IMR-90 (cell line): ENCODE measurements around the gene TLNRD1. TPM values are rescaled to one million over a fixed set of nuclear protein-coding genes. Genes with fewer than 3 reads are reported as not detected.

Experiments
- ATAC-seq: fragments of 200-7000 bp; cut with Tn5 transposase; 2 replicates; pipeline ENCODE4 v1.9.1; 2020; ENCODE audit warnings: low read depth, mild to moderate bottlenecking, moderate library complexity
- BruUV-seq: library from RNA; stranded (reverse); fragments of 400-500 nt; replicated peaks from 2 replicates; lab custom pipeline; 2021; lab: Mats Ljungman, UMichigan
- CTCF ChIA-PET: fragments of 300-600 bp; formaldehyde crosslinking; extraction: SDS; loops from one replicate; lab custom pipeline; 2021; ENCODE audit warnings: antibody characterized with exemption; lab: Yijun Ruan, JAX
- POLR2A ChIA-PET: fragments of 300-600 bp; sonication (Branson Sonifier 250); formaldehyde crosslinking; loops from one replicate; lab custom pipeline; 2022; ENCODE audit warnings: antibody characterized with exemption; ENCODE audit not compliant: unreplicated experiment; lab: Charles Lee
- DNase-seq: peaks from one replicate; pipeline ENCODE4 v3.0.0; 2013
- H2AFZ ChIP-seq: replicated peaks from 2 replicates; pipeline ENCODE3; 2013; ENCODE audit warnings: low read length, mild to moderate bottlenecking; ENCODE audit not compliant: poor library complexity
- H2AK5ac ChIP-seq: 2 replicates; pipeline ENCODE4 v1.6.1; 2013; ENCODE audit warnings: low read depth, low read length, inconsistent platforms
- H2AK9ac ChIP-seq: replicated peaks from 2 replicates; pipeline ENCODE3; 2013; ENCODE audit warnings: mild to moderate bottlenecking, low read depth, low read length, moderate library complexity; ENCODE audit not compliant: poor library complexity
- H2BK120ac ChIP-seq: 2 replicates; pipeline ENCODE4 v1.6.1; 2013; ENCODE audit warnings: low read depth, low read length, inconsistent platforms
- H2BK15ac ChIP-seq: 3 replicates; pipeline ENCODE4 v1.6.1; 2013; ENCODE audit warnings: low read depth, low read length, inconsistent platforms
- H2BK20ac ChIP-seq: 2 replicates; pipeline ENCODE4 v1.6.1; 2013; ENCODE audit warnings: low read depth, mild to moderate bottlenecking, inconsistent platforms, low read length, moderate library complexity
- H2BK5ac ChIP-seq: 2 replicates; pipeline ENCODE4 v1.6.1; 2013; ENCODE audit warnings: mild to moderate bottlenecking, low read depth, low read length, inconsistent platforms; ENCODE audit not compliant: poor library complexity, severe bottlenecking
- H3K14ac ChIP-seq: replicated peaks from 2 replicates; pipeline ENCODE4 v1.6.1; 2013; ENCODE audit warnings: low read depth, low read length, inconsistent platforms
- H3K18ac ChIP-seq: 2 replicates; pipeline ENCODE4 v1.6.1; 2013; ENCODE audit warnings: low read depth, low read length, control low read depth
- H3K23ac ChIP-seq: 2 replicates; pipeline ENCODE4 v1.6.1; 2013; ENCODE audit warnings: low read depth, low read length, inconsistent platforms
- H3K27ac ChIP-seq: 2 replicates; pipeline ENCODE4 v1.5.1; 2013; ENCODE audit warnings: mild to moderate bottlenecking, control low read depth, low read length; ENCODE audit not compliant: insufficient read depth
- H3K27me3 ChIP-seq: 2 replicates; pipeline ENCODE4 v1.6.1; 2013; ENCODE audit warnings: low read length; ENCODE audit not compliant: control insufficient read depth, insufficient read depth
- H3K36me3 ChIP-seq: 2 replicates; pipeline ENCODE4 v1.6.1; 2013; ENCODE audit warnings: low read length, mixed read lengths; ENCODE audit not compliant: control insufficient read depth, insufficient read depth
- H3K4ac ChIP-seq: 2 replicates; pipeline ENCODE4 v1.6.1; 2013; ENCODE audit warnings: low read depth, low read length, inconsistent platforms
- H3K4me1 ChIP-seq: 2 replicates; pipeline ENCODE4 v1.6.1; 2013; ENCODE audit warnings: low read length, mixed read lengths; ENCODE audit not compliant: control insufficient read depth, insufficient read depth
- H3K4me2 ChIP-seq: 2 replicates; pipeline ENCODE4 v1.6.1; 2013; ENCODE audit warnings: low read depth, mild to moderate bottlenecking, control low read depth, low read length, moderate library complexity
- H3K4me3 ChIP-seq: 2 replicates; pipeline ENCODE4 v1.5.1; 2013; ENCODE audit warnings: low read depth, mild to moderate bottlenecking, control low read depth, low read length, moderate library complexity; ENCODE audit not compliant: insufficient read depth
- H3K56ac ChIP-seq: 2 replicates; pipeline ENCODE4 v1.6.1; 2013; ENCODE audit warnings: low read length, inconsistent platforms; ENCODE audit not compliant: insufficient read depth; ENCODE audit errors: extremely low read depth
- H3K79me1 ChIP-seq, 2 experiments: 2 replicates each; pipeline ENCODE4 v1.6.1; 2013; ENCODE audit warnings: low read length in 2 of 2, inconsistent platforms in 1 of 2, low read depth in 1 of 2
- H3K9ac ChIP-seq: 2 replicates; pipeline ENCODE4 v1.6.1; 2013; ENCODE audit warnings: low read depth, low read length, control low read depth
- H3K9me1 ChIP-seq: 2 replicates; pipeline ENCODE4 v1.6.1; 2013; ENCODE audit warnings: low read length, inconsistent platforms; ENCODE audit not compliant: insufficient read depth
- H3K9me3 ChIP-seq: 2 replicates; pipeline ENCODE4 v1.6.1; 2013; ENCODE audit warnings: low read length; ENCODE audit not compliant: control insufficient read depth, insufficient read depth
- H4K20me1 ChIP-seq: 2 replicates; pipeline ENCODE4 v1.6.1; 2013; ENCODE audit warnings: low read length, inconsistent platforms; ENCODE audit not compliant: insufficient read depth
- H4K5ac ChIP-seq: 2 replicates; pipeline ENCODE4 v1.6.1; 2013; ENCODE audit warnings: mild to moderate bottlenecking, low read depth, low read length, control low read depth
- H4K8ac ChIP-seq, 2 experiments: 2 replicates each; pipeline ENCODE4 v1.6.1; 2013; ENCODE audit warnings: low read depth in 2 of 2, low read length in 2 of 2, control low read depth in 1 of 2, inconsistent platforms in 1 of 2
- H4K91ac ChIP-seq: 2 replicates; pipeline ENCODE4 v1.6.1; 2013; ENCODE audit warnings: low read depth, low read length, inconsistent platforms; ENCODE audit not compliant: insufficient read depth
- CEBPB ChIP-seq: IDR thresholded peaks from 2 replicates; pipeline ENCODE4 v1.6.1; 2012; ENCODE audit warnings: low read depth, low read length, improper control_type of control experiment
- CHD1 ChIP-seq: IDR thresholded peaks from 2 replicates; pipeline ENCODE4 v1.6.1; 2012; ENCODE audit warnings: low read depth, low read length, improper control_type of control experiment
- MAFK ChIP-seq: IDR thresholded peaks from 2 replicates; pipeline ENCODE4 v1.6.1; 2012; ENCODE audit warnings: low read depth, low read length, improper control_type of control experiment
- MAZ ChIP-seq: IDR thresholded peaks from 2 replicates; pipeline ENCODE4 v1.6.1; 2012; ENCODE audit warnings: low read depth, mild to moderate bottlenecking, low read length, improper control_type of control experiment, moderate library complexity, borderline replicate concordance
- POLR2A ChIP-seq: IDR thresholded peaks from 2 replicates; pipeline ENCODE4 v1.6.1; 2012; ENCODE audit warnings: mild to moderate bottlenecking, low read depth, low read length
- RCOR1 ChIP-seq: IDR thresholded peaks from 2 replicates; pipeline ENCODE4 v1.6.1; 2012; ENCODE audit warnings: mild to moderate bottlenecking, low read length, improper control_type of control experiment; ENCODE audit not compliant: insufficient replicate concordance
- RFX5 ChIP-seq: IDR thresholded peaks from 2 replicates; pipeline ENCODE4 v1.8.0; 2012; ENCODE audit warnings: low read depth, mild to moderate bottlenecking, low read length, moderate library complexity
- SMC3 ChIP-seq: fragments of 150-350 bp; IDR thresholded peaks from 2 replicates; pipeline ENCODE4 v1.6.1; 2016; ENCODE audit warnings: low read depth, mild to moderate bottlenecking, antibody characterized with exemption, low read length, moderate library complexity
- WGBS, 2 experiments: methylation state at CpG; one replicate each; pipeline versions ENCODE4 v1.1.5 to v1.1.7; 2013; ENCODE audit warnings: missing lambda C conversion rate in 2 of 2; ENCODE audit not compliant: insufficient read length in 1 of 2; ENCODE audit errors: extremely low coverage in 2 of 2; 5-methylcytosine and 5-hydroxymethylcytosine counted together
- dilution Hi-C: fragments of 300-500 bp; cut with HindIII; formaldehyde crosslinking; loops from one replicate; pipeline ENCODE4 v1.14.3; 2018; ENCODE audit warnings: low sequenced_read_pairs; ENCODE audit not compliant: unreplicated experiment
- in situ Hi-C: fragments of 300-500 bp; cut with MboI; formaldehyde crosslinking; loops from 3 replicates; pipeline ENCODE4 v1.14.3; 2019; ENCODE audit warnings: low sequenced_read_pairs, inconsistent platforms, mixed read lengths
- intact Hi-C: fragments of 100-400 bp; cut with micrococcal nuclease; formaldehyde crosslinking; loops from 2 replicates; pipeline ENCODE4 v1.10.0; 2022
- polyA plus RNA-seq, 3 experiments: library from polyadenylated mRNA; depleted of rRNA; stranded (reverse); fragments of >200 nt; gene quantifications; 2 replicates each; pipeline ENCODE4 v1.2.3, GENCODE V29; 2012; ENCODE audit warnings: low replicate concordance in 1 of 3
- total RNA-seq: library from RNA; depleted of rRNA; stranded (reverse); fragments of >200 nt; gene quantifications from 2 replicates; pipeline ENCODE4 v1.2.3, GENCODE V29; 2012
- TF ChIP-seq, protein P1 (sequence below): fragments of 150-350 bp; IDR thresholded peaks from 2 replicates; pipeline ENCODE4 v1.6.1; 2017; ENCODE audit warnings: mild to moderate bottlenecking, antibody characterized with exemption, low read length, low read depth
- TF ChIP-seq, protein P2 (sequence below): conservative IDR thresholded peaks from 2 replicates; pipeline ENCODE4 v1.5.1; 2012; ENCODE audit warnings: mild to moderate bottlenecking, low read depth, low read length, improper control_type of control experiment

TLNRD1 gene
- total and polyA plus RNA-seq, 2 of the 4 experiments (the other 2 are of a cell fraction) = 2.2 to 6.8 TPM

DNA sequence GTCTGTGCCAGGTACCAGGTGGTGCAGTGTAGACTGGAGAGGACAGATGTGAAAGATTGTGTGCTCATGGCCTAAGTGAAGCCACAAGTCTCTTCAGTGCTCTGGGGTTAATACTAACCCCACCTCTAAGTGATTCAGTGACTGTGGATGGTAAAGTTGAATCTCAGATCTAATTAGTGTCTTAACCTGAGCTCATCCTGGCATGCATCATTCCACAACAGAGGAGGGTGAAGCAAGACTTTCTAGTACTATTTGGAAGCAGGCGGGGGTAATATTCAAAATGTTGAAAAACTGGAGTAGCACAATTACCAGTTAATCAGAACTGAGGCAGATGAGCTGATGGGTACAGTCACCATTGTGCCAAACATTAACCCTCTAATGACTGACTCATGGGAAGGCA lies 8.3 kb upstream of the TLNRD1 start:
- POLR2A ChIA-PET = no interaction called here
- peak overlapping the region; percentile 49 for H2AK5ac ChIP-seq
- no peak overlapping the region for H4K8ac ChIP-seq
- CTCF ChIA-PET = no interaction called here
- no peaks in the 10 kb centered on the region for H3K9me3 ChIP-seq
- no peak overlapping the region for H3K23ac ChIP-seq
- H3K9me1 ChIP-seq = peaks cover 15% of the 10 kb centered on the region
- BruUV-seq = no TSS peak
- H3K79me1 ChIP-seq = peaks cover 6 to 26% of the 10 kb centered on the region in 2 experiments
- no peak overlapping the region for H3K4ac ChIP-seq
- ATAC-seq (no peak), DNase-seq (no peak)
- H3K27me3 ChIP-seq = no peaks in the 10 kb centered on the region
- no peak overlapping the region for H3K56ac ChIP-seq
- H2AK9ac ChIP-seq = no peak overlapping the region
- peaks cover 6% of the 10 kb centered on the region for H3K4me1 ChIP-seq
- intact Hi-C loops = no loop called here
- TF ChIP-seq MAZ = no peak
- TF ChIP-seq RCOR1 = no peak
- TF ChIP-seq POLR2A = no peak
- TF ChIP-seq, protein P1, sequence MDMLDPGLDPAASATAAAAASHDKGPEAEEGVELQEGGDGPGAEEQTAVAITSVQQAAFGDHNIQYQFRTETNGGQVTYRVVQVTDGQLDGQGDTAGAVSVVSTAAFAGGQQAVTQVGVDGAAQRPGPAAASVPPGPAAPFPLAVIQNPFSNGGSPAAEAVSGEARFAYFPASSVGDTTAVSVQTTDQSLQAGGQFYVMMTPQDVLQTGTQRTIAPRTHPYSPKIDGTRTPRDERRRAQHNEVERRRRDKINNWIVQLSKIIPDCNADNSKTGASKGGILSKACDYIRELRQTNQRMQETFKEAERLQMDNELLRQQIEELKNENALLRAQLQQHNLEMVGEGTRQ = no peak
- TF ChIP-seq CHD1 = no peak
- no peak for TF ChIP-seq CEBPB
- no peak for TF ChIP-seq MAFK
- TF ChIP-seq SMC3 = no peak
- no peak for TF ChIP-seq RFX5
- TF ChIP-seq, protein P2, sequence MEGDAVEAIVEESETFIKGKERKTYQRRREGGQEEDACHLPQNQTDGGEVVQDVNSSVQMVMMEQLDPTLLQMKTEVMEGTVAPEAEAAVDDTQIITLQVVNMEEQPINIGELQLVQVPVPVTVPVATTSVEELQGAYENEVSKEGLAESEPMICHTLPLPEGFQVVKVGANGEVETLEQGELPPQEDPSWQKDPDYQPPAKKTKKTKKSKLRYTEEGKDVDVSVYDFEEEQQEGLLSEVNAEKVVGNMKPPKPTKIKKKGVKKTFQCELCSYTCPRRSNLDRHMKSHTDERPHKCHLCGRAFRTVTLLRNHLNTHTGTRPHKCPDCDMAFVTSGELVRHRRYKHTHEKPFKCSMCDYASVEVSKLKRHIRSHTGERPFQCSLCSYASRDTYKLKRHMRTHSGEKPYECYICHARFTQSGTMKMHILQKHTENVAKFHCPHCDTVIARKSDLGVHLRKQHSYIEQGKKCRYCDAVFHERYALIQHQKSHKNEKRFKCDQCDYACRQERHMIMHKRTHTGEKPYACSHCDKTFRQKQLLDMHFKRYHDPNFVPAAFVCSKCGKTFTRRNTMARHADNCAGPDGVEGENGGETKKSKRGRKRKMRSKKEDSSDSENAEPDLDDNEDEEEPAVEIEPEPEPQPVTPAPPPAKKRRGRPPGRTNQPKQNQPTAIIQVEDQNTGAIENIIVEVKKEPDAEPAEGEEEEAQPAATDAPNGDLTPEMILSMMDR = no peak
- no peak overlapping the region for H2AFZ ChIP-seq
- no peak overlapping the region for H4K91ac ChIP-seq
- 0 out of 2 replicates have a peak overlapping the region, but pooled peaks have one; percentile 20 for H3K14ac ChIP-seq
- dilution Hi-C loops = no loop called here
- no peak overlapping the region for H3K4me2 ChIP-seq
- no peaks in the 10 kb centered on the region for H3K36me3 ChIP-seq
- no peak overlapping the region for H2BK5ac ChIP-seq
- 0 out of 3 replicates have a peak overlapping the region, but pooled peaks have one; percentile 7 for H2BK15ac ChIP-seq
- no peak overlapping the region for H3K4me3 ChIP-seq
- H3K27ac ChIP-seq = no peak overlapping the region
- WGBS, 2 experiments = no CpG with 5 or more reads among the region's 1 CpG
- H3K18ac ChIP-seq = no peak overlapping the region
- in situ Hi-C loops = loop anchor here (10.0 kb wide), 1 partner anchor 272 kb away; no protein-coding TSS in a partner anchor
- H4K5ac ChIP-seq = no peak overlapping the region; the same call in 1 of the 2 replicates
- H4K20me1 ChIP-seq = peaks cover 13% of the 10 kb centered on the region; the same call in 1 of the 2 replicates
- H3K9ac ChIP-seq = no peak overlapping the region
- no peak overlapping the region for H2BK20ac ChIP-seq
- H2BK120ac ChIP-seq = no peak overlapping the region
